HEK293 (cell line): ENCODE results near the gene FAM200B.

Experiments
- CTCF ChIA-PET: fragments of 350-600 bp; formaldehyde crosslinking; extraction: SDS; loops from one replicate; lab custom pipeline; 2021; ENCODE audit warnings: antibody characterized with exemption; lab: Yijun Ruan, JAX
- POLR2A ChIA-PET: fragments of 300-600 bp; formaldehyde crosslinking; extraction: SDS; loops from one replicate; lab custom pipeline; 2020; ENCODE audit warnings: antibody characterized with exemption, inconsistent platforms; lab: Yijun Ruan, JAX
- H3K27ac ChIP-seq: fragments of 200-500 bp; sonication (Bioruptor generic); 2 replicates; pipeline ENCODE4 v1.5.1; 2014; ENCODE audit warnings: low read depth, low read length, control low read depth, inconsistent platforms; ENCODE audit errors: extremely low read depth
- H3K36me3 ChIP-seq, 2 experiments: fragments of 200-500 bp in 1 of 2; sonication (Bioruptor generic) in 1 of 2; 1 replicate in 1 of 2; 2 replicates in 1 of 2; pipeline ENCODE4 v1.5.1; 2014 to 2017; ENCODE audit warnings: inconsistent platforms in 2 of 2, low read length in 2 of 2; ENCODE audit not compliant: control insufficient read depth in 2 of 2, insufficient read depth in 1 of 2
- H3K4me1 ChIP-seq: fragments of 200-500 bp; sonication (Bioruptor generic); 2 replicates; pipeline ENCODE4 v1.5.1; 2014; ENCODE audit warnings: mild to moderate bottlenecking, low read length, inconsistent platforms; ENCODE audit not compliant: control insufficient read depth, insufficient read depth
- H3K4me3 ChIP-seq: 2 replicates; pipeline ENCODE4 v1.5.1; 2011; ENCODE audit warnings: low read depth, mild to moderate bottlenecking, control low read depth, low read length, moderate library complexity
- H3K9me3 ChIP-seq: fragments of 200-500 bp; sonication (Bioruptor generic); 2 replicates; pipeline ENCODE4 v1.5.1; 2014; ENCODE audit warnings: low read depth, low read length, inconsistent platforms; ENCODE audit not compliant: control insufficient read depth, insufficient read depth
- GFI1B ChIP-seq: fragments of 450-650 bp; formaldehyde crosslinking; IDR thresholded peaks from 2 replicates; pipeline ENCODE4 v1.5.1; 2016; ENCODE audit warnings: missing biosample characterization, missing genetic modification characterization
- GLIS2 ChIP-seq: fragments of 450-650 bp; formaldehyde crosslinking; IDR thresholded peaks from 2 replicates; pipeline ENCODE4 v1.5.1; 2016; ENCODE audit warnings: missing biosample characterization, missing genetic modification characterization
- KLF9 ChIP-seq: fragments of 450-650 bp; formaldehyde crosslinking; IDR thresholded peaks from 2 replicates; pipeline ENCODE4 v1.5.1; 2016; ENCODE audit warnings: missing biosample characterization, missing genetic modification characterization, low read depth
- MYNN ChIP-seq: fragments of 450-650 bp; formaldehyde crosslinking; IDR thresholded peaks from 2 replicates; pipeline ENCODE4 v1.5.1; 2016; ENCODE audit warnings: missing biosample characterization, missing genetic modification characterization, borderline replicate concordance
- RBAK ChIP-seq: fragments of 450-650 bp; formaldehyde crosslinking; IDR thresholded peaks from 2 replicates; pipeline ENCODE4 v1.5.1; 2016; ENCODE audit warnings: missing biosample characterization, missing genetic modification characterization
- SCRT1 ChIP-seq: fragments of 450-650 bp; formaldehyde crosslinking; IDR thresholded peaks from 2 replicates; pipeline ENCODE4 v1.5.1; 2016; ENCODE audit warnings: missing biosample characterization, missing genetic modification characterization, borderline replicate concordance
- ZNF114 ChIP-seq: fragments of 450-650 bp; formaldehyde crosslinking; IDR thresholded peaks from 2 replicates; pipeline ENCODE4 v1.5.0; 2017; ENCODE audit warnings: missing biosample characterization, missing genetic modification characterization
- ZNF2 ChIP-seq: fragments of 450-650 bp; formaldehyde crosslinking; IDR thresholded peaks from 2 replicates; pipeline ENCODE4 v1.5.1; 2016; ENCODE audit warnings: missing biosample characterization, missing genetic modification characterization
- ZNF239 ChIP-seq: fragments of 450-650 bp; formaldehyde crosslinking; IDR thresholded peaks from 2 replicates; pipeline ENCODE4 v1.5.1; 2016; ENCODE audit warnings: missing biosample characterization, missing genetic modification characterization
- ZNF302 ChIP-seq: fragments of 450-650 bp; formaldehyde crosslinking; IDR thresholded peaks from 2 replicates; pipeline ENCODE4 v1.5.1; 2016; ENCODE audit warnings: missing biosample characterization, missing genetic modification characterization, low read depth
- ZNF324 ChIP-seq: fragments of 450-650 bp; formaldehyde crosslinking; IDR thresholded peaks from 2 replicates; pipeline ENCODE4 v1.5.1; 2016; ENCODE audit warnings: missing biosample characterization, missing genetic modification characterization
- ZNF335 ChIP-seq: fragments of 450-650 bp; formaldehyde crosslinking; conservative IDR thresholded peaks from 2 replicates; pipeline ENCODE4 v1.5.1; 2016; ENCODE audit warnings: missing biosample characterization, missing genetic modification characterization
- ZNF544 ChIP-seq: fragments of 450-650 bp; formaldehyde crosslinking; IDR thresholded peaks from 2 replicates; pipeline ENCODE4 v1.5.0; 2017; ENCODE audit warnings: missing biosample characterization, missing genetic modification characterization
- ZNF571 ChIP-seq: fragments of 450-650 bp; formaldehyde crosslinking; IDR thresholded peaks from 2 replicates; pipeline ENCODE4 v1.5.0; 2017; ENCODE audit warnings: missing biosample characterization, missing genetic modification characterization
- ZNF600 ChIP-seq: fragments of 450-650 bp; formaldehyde crosslinking; IDR thresholded peaks from 2 replicates; pipeline ENCODE4 v1.5.1; 2016; ENCODE audit warnings: missing biosample characterization, missing genetic modification characterization
- ZNF76 ChIP-seq: fragments of 450-650 bp; formaldehyde crosslinking; IDR thresholded peaks from 2 replicates; pipeline ENCODE4; 2016; ENCODE audit warnings: low read depth, missing biosample characterization, missing genetic modification characterization, borderline replicate concordance
- ZNF785 ChIP-seq: fragments of 450-650 bp; formaldehyde crosslinking; IDR thresholded peaks from 2 replicates; pipeline ENCODE4 v1.5.1; 2016; ENCODE audit warnings: missing biosample characterization, missing genetic modification characterization
- TF ChIP-seq, protein P1 (sequence below): fragments of 450-650 bp; formaldehyde crosslinking; IDR thresholded peaks from 2 replicates; pipeline ENCODE4 v1.5.1; 2016; ENCODE audit warnings: missing biosample characterization, missing genetic modification characterization
- TF ChIP-seq, protein P2 (sequence below): fragments of 450-650 bp; formaldehyde crosslinking; IDR thresholded peaks from 2 replicates; pipeline ENCODE4 v1.5.1; 2016; ENCODE audit warnings: missing biosample characterization, missing genetic modification characterization
- TF ChIP-seq, protein P3 (sequence below): fragments of 450-650 bp; formaldehyde crosslinking; conservative IDR thresholded peaks from 2 replicates; pipeline ENCODE4 v1.5.1; 2016; ENCODE audit warnings: low read depth, missing biosample characterization, missing genetic modification characterization
- TF ChIP-seq, protein P4 (sequence below): fragments of 450-650 bp; formaldehyde crosslinking; IDR thresholded peaks from 2 replicates; pipeline ENCODE4 v1.5.1; 2016; ENCODE audit warnings: missing biosample characterization, missing genetic modification characterization
- TF ChIP-seq, protein P5 (sequence below): fragments of 450-650 bp; formaldehyde crosslinking; IDR thresholded peaks from 2 replicates; pipeline ENCODE4 v1.5.1; 2016; ENCODE audit warnings: missing biosample characterization, missing genetic modification characterization

The FAM200B gene

DNA sequence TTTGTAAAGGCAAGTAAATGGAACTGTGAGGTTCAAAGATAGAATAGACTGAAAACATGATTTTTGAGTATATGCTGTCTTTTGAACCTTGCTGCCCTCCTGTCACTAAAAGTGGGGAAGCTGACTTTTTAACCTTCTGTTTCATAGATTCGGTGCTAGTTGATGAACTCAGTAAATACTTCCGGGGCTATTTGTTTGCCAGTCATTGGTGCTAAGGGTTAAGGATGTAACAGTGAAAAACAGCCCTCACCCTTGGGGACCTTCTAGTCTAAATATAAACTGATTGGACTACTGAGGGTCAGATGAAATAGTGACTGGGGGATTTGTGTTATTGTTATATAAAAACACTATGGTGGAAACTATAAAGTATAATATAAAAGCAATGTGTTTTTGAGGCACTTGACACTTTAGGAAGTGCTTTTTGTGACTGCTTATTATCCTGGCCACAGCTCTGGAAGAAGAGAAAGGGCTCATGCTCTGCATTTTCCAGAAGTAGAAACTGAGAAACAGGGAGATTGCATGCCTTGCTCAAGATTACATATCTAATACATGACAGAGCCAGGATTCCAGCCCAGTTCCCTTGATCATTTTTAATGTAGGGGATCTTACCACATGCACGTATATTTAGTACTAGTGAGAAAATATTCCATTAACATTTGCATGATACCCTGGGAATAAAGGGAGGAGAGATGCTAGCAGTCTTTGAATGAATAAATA lies 25.2 kb downstream of the FAM200B start:
- CTCF ChIA-PET = no interaction called here
- Histone ChIP-seq H3K27ac (no peak overlapping the region), H3K4me3 (no peak overlapping the region), H3K4me1 (0 out of 2 replicates have a peak, but pooled peaks cover 3% of the 10 kb centered on the region), H3K36me3 (no peaks in the 10 kb centered on the region), H3K9me3 (no peaks in the 10 kb centered on the region)
- TF ChIP-seq ZNF544 (tag by site-specific recombination) = no peak
- TF ChIP-seq, protein P1, sequence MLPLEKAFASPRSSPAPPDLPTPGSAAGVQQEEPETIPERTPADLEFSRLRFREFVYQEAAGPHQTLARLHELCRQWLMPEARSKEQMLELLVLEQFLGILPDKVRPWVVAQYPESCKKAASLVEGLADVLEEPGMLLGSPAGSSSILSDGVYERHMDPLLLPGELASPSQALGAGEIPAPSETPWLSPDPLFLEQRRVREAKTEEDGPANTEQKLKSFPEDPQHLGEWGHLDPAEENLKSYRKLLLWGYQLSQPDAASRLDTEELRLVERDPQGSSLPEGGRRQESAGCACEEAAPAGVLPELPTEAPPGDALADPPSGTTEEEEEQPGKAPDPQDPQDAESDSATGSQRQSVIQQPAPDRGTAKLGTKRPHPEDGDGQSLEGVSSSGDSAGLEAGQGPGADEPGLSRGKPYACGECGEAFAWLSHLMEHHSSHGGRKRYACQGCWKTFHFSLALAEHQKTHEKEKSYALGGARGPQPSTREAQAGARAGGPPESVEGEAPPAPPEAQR (tag by site-specific recombination) = no peak
- no peak for TF ChIP-seq ZNF600 (tag by site-specific recombination)
- no peak for TF ChIP-seq GFI1B
- no peak for TF ChIP-seq ZNF324 (tag by site-specific recombination)
- no peak for TF ChIP-seq MYNN (tag by site-specific recombination)
- POLR2A ChIA-PET = no interaction called here

DNA sequence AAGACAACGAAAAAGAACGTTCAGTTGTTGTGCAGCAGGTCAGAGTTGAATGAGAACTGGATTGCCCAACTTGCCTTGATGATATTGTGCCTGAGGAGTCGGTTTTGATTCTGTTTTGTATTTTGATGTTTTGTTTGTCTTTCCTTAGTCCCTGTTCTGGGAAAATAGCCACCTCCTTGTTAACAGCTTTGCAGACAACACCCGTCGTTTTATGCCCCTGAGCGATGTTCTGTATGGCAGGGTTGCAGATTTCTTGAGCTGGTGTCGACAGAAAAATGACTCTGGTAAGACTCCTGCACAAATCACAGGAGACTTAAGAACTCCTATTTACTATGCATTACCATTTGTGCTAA lies 25.7 kb downstream of the FAM200B start:
- POLR2A ChIA-PET = no interaction called here

DNA sequence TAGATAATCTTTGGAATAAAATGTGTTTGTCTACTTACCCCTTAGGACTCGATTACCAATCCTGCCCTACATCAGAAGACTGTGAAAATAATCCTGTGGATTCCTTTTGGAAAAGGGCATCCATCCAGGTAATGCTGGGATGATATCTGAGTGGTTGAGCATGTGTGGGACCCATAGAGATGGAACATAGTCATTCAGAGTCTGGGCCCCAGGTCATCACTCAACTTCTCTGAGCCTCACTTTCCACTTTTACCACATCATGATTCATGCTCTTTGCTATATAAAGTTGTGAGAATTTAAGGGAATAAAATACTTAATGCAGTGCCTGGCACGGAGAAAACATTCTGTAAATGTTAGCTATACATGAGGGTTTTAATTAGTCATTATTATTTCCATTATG lies 30.1 kb downstream of the FAM200B start:
- Histone ChIP-seq H3K4me1 (0 out of 2 replicates have a peak, but pooled peaks cover 3% of the 10 kb centered on the region), H3K36me3 (no peaks in the 10 kb centered on the region), H3K4me3 (no peak overlapping the region), H3K9me3 (no peaks in the 10 kb centered on the region), H3K27ac (no peak overlapping the region)
- ChIA-PET POLR2A (interaction anchor here (0.8 kb wide), 1 partner anchor 29 kb away, joined by 3 read pairs; no protein-coding TSS in a partner anchor), CTCF (no interaction called here)
- TF ChIP-seq RBAK (no peak), ZNF302 (no peak), ZNF239 (tag by site-specific recombination) (no peak), GLIS2 (no peak), ZNF324 (tag by site-specific recombination) (no peak), ZNF2 (tag by site-specific recombination) (no peak), ZNF571 (tag by site-specific recombination) (no peak), ZNF335 (tag by site-specific recombination) (no peak), ZNF114 (tag by site-specific recombination) (no peak), SCRT1 (tag by site-specific recombination) (no peak), ZNF785 (no peak), KLF9 (tag by site-specific recombination) (no peak)
- TF ChIP-seq, protein P2, sequence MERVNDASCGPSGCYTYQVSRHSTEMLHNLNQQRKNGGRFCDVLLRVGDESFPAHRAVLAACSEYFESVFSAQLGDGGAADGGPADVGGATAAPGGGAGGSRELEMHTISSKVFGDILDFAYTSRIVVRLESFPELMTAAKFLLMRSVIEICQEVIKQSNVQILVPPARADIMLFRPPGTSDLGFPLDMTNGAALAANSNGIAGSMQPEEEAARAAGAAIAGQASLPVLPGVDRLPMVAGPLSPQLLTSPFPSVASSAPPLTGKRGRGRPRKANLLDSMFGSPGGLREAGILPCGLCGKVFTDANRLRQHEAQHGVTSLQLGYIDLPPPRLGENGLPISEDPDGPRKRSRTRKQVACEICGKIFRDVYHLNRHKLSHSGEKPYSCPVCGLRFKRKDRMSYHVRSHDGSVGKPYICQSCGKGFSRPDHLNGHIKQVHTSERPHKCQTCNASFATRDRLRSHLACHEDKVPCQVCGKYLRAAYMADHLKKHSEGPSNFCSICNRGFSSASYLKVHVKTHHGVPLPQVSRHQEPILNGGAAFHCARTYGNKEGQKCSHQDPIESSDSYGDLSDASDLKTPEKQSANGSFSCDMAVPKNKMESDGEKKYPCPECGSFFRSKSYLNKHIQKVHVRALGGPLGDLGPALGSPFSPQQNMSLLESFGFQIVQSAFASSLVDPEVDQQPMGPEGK (tag by site-specific recombination) = no peak
- TF ChIP-seq, protein P3, sequence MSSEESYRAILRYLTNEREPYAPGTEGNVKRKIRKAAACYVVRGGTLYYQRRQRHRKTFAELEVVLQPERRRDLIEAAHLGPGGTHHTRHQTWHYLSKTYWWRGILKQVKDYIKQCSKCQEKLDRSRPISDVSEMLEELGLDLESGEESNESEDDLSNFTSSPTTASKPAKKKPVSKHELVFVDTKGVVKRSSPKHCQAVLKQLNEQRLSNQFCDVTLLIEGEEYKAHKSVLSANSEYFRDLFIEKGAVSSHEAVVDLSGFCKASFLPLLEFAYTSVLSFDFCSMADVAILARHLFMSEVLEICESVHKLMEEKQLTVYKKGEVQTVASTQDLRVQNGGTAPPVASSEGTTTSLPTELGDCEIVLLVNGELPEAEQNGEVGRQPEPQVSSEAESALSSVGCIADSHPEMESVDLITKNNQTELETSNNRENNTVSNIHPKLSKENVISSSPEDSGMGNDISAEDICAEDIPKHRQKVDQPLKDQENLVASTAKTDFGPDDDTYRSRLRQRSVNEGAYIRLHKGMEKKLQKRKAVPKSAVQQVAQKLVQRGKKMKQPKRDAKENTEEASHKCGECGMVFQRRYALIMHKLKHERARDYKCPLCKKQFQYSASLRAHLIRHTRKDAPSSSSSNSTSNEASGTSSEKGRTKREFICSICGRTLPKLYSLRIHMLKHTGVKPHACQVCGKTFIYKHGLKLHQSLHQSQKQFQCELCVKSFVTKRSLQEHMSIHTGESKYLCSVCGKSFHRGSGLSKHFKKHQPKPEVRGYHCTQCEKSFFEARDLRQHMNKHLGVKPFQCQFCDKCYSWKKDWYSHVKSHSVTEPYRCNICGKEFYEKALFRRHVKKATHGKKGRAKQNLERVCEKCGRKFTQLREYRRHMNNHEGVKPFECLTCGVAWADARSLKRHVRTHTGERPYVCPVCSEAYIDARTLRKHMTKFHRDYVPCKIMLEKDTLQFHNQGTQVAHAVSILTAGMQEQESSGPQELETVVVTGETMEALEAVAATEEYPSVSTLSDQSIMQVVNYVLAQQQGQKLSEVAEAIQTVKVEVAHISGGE (tag by site-specific recombination) = no peak
- TF ChIP-seq, protein P4, sequence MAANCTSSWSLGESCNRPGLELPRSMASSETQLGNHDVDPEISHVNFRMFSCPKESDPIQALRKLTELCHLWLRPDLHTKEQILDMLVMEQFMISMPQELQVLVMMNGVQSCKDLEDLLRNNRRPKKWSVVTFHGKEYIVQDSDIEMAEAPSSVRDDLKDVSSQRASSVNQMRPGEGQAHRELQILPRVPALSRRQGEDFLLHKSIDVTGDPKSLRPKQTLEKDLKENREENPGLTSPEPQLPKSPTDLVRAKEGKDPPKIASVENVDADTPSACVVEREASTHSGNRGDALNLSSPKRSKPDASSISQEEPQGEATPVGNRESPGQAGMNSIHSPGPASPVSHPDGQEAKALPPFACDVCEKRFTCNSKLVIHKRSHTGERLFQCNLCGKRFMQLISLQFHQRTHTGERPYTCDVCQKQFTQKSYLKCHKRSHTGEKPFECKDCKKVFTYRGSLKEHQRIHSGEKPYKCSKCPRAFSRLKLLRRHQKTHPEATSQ (tag by site-specific recombination) = no peak
- TF ChIP-seq, protein P5, sequence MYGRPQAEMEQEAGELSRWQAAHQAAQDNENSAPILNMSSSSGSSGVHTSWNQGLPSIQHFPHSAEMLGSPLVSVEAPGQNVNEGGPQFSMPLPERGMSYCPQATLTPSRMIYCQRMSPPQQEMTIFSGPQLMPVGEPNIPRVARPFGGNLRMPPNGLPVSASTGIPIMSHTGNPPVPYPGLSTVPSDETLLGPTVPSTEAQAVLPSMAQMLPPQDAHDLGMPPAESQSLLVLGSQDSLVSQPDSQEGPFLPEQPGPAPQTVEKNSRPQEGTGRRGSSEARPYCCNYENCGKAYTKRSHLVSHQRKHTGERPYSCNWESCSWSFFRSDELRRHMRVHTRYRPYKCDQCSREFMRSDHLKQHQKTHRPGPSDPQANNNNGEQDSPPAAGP (tag by site-specific recombination) = no peak

More for the DNA sequence above, 25.7 kb downstream of the FAM200B start:
- TF ChIP-seq ZNF600 (tag by site-specific recombination) = no peak
- no peak for TF ChIP-seq ZNF76
- Histone ChIP-seq H3K9me3 (no peaks in the 10 kb centered on the region), H3K27ac (no peak overlapping the region), H3K36me3 (no peaks in the 10 kb centered on the region), H3K4me3 (no peak overlapping the region), H3K4me1 (0 out of 2 replicates have a peak, but pooled peaks cover 3% of the 10 kb centered on the region)
- CTCF ChIA-PET = no interaction called here
